ENCODE results near the gene MTUS2. TPM values are rescaled to one million over a fixed set of nuclear protein-coding genes. Genes with fewer than 3 reads are reported as not detected.
A peak's percentile ranks its signal among the peaks of the same experiment; 100 is the strongest.

Gene MTUS2
- total RNA-seq, 1 donor from 2014 or later: not detected

DNA sequence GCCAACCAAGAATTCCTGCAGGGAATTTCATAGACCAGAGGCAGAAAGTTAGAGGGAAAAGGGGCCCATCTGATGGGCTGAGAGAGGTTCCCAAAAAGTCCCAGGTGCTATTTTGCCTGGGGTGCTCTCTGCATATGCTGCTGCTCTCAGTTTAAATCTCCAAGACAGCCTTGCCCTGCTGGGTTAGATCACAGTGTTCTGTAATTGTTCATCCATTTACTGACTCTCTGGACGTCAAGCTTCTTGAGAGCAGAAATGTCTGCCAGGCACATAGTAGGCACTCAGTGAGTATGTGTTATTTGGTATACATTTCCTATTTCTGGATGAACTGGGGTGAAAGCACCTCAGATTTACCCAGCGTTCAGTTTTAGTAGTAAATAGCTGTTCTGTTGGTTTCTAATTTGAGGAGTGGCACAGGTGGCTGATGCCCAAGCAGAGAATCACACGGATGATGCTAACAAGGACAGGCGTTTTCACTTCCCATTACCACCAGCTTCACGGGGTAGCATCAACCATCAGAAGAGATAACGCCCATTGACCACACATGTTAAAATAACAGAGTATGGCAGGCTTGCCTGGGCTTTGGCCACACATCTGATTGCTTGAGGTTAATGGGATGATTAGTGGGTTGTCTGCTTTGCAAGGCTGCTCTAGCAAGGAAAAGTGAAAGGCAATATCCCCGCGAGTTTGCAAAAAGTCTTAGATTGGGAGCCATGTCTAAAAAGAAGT, 614.2 kb downstream of the MTUS2 start:
- no peak for DNase-seq (ENCODE audit: low read depth)
- FAIRE-seq: no peak
- Histone ChIP-seq H3K36me3 (ENCODE audit: control insufficient read depth, insufficient read depth, low read length) (no peaks in the 10 kb centered on the region), H3K27me3 (ENCODE audit: control insufficient read depth, insufficient read depth, low read length) (peaks cover 3% of the 10 kb centered on the region), H3K4me3 (ENCODE audit: low read depth, low read length) (no peak overlapping the region)
- TF ChIP-seq, protein P1, sequence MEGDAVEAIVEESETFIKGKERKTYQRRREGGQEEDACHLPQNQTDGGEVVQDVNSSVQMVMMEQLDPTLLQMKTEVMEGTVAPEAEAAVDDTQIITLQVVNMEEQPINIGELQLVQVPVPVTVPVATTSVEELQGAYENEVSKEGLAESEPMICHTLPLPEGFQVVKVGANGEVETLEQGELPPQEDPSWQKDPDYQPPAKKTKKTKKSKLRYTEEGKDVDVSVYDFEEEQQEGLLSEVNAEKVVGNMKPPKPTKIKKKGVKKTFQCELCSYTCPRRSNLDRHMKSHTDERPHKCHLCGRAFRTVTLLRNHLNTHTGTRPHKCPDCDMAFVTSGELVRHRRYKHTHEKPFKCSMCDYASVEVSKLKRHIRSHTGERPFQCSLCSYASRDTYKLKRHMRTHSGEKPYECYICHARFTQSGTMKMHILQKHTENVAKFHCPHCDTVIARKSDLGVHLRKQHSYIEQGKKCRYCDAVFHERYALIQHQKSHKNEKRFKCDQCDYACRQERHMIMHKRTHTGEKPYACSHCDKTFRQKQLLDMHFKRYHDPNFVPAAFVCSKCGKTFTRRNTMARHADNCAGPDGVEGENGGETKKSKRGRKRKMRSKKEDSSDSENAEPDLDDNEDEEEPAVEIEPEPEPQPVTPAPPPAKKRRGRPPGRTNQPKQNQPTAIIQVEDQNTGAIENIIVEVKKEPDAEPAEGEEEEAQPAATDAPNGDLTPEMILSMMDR (IDR thresholded peaks at IDR 0.05; ENCODE audit: insufficient read depth, low read length, severe bottlenecking): no peak

DNA sequence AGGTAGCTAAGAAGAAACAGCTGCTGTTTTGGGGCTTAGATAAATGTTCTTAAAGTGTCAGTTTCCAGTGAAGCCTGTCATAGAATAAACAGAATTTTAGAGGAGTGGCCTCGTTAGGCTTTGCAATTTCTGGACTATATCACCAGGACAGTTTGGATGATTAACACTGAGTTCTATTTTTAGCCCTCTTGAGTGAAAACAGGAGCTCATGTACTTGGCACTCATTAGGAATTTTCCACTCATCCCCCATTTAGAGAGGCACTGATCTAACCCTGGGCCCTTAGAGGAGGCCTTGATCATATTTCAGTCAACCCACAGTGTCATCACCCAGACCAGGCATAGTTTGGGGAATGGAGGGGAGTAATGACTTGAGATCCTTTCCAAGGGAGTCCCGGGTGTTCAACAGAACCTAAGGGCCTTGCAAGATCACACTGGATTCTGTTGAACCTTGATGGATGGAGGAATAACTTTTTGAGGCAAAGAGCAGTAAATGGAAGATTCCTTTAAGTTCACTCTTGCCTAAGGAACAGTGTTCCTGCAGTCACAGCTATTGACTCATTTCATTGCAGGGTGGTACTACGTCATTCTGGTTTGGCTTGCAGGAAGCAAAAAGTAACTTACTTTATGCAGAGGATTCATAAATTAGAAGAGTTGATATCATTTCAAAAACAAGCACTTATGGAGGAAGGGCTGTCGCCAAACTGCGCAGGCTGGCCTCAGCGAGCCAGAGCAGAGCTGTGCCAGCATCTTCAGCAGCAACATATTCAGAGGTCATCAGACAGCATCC, 615.2 kb downstream of the MTUS2 start:
- H3K27me3 ChIP-seq (ENCODE audit: control insufficient read depth, insufficient read depth, low read length): peaks cover 3% of the 10 kb centered on the region
- FAIRE-seq (peak; percentile 82), DNase-seq (ENCODE audit: low read depth) (peak; percentile 80)
- TF ChIP-seq, protein P1 (IDR thresholded peaks at IDR 0.05; ENCODE audit: insufficient read depth, low read length, severe bottlenecking): no peak
- H3K4me3 ChIP-seq (ENCODE audit: low read depth, low read length): no peak overlapping the region
- H3K36me3 ChIP-seq (ENCODE audit: control insufficient read depth, insufficient read depth, low read length): no peaks in the 10 kb centered on the region

DNA sequence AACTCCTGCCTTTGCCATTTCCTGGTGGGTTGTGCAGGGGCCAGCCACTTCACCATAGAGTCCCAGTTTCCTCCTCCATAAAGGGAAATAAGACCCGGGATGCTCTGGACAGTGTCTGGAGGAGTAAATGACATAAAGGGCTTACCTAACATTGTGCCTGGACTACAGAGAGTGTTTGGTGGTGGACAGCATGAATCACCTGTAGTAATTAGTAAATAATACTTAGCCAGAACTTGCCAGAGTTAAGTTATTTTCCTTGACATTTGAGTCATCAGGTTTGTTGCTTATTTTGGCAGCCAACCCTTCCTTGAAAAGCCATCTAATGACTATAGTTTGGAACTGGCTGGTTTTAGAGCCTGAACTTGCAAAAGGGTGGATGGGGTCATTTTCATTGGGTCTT, 616.2 kb downstream of the MTUS2 start:
- Histone ChIP-seq H3K27me3 (ENCODE audit: control insufficient read depth, insufficient read depth, low read length) (peaks cover 3% of the 10 kb centered on the region), H3K4me3 (ENCODE audit: low read depth, low read length) (no peak overlapping the region), H3K36me3 (ENCODE audit: control insufficient read depth, insufficient read depth, low read length) (no peaks in the 10 kb centered on the region)
- FAIRE-seq: no peak
- TF ChIP-seq, protein P1 (IDR thresholded peaks at IDR 0.05; ENCODE audit: insufficient read depth, low read length, severe bottlenecking): no peak
- DNase-seq (ENCODE audit: low read depth): peak; percentile 92

- FAIRE-seq: no peak
- H3K27me3 ChIP-seq (ENCODE audit: control insufficient read depth, insufficient read depth, low read length): peaks cover 3% of the 10 kb centered on the region
- H3K4me3 ChIP-seq (ENCODE audit: low read depth, low read length): no peak overlapping the region
- DNase-seq (ENCODE audit: low read depth): no peak
- H3K36me3 ChIP-seq (ENCODE audit: control insufficient read depth, insufficient read depth, low read length): no peaks in the 10 kb centered on the region
- TF ChIP-seq, protein P1 (IDR thresholded peaks at IDR 0.05; ENCODE audit: insufficient read depth, low read length, severe bottlenecking): no peak
Measured at GRCh38 chr13:29436721-29437280, 616.7 kb downstream of the MTUS2 start.

DNA sequence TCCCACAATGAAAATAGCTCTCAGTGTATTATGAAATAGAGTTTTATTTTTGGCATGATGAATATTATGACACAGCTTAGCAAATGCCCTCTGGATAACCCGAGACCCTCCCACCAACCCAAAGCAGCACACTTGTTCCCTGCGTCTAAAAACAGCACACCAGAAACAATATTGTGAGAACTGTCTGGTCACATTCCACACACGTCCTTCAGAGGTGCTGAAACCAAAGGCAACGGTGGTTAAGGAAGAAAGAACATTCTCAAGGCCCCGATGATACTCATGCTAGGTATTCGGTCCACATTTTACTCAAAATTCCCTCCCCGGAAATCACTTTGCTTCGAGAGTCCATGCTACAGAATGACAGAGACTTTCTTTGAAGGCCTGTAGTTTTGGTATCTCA, 618.6 kb downstream of the MTUS2 start:
- H3K36me3 ChIP-seq (ENCODE audit: control insufficient read depth, insufficient read depth, low read length): no peaks in the 10 kb centered on the region
- peaks cover 2% of the 10 kb centered on the region for H3K27me3 ChIP-seq (ENCODE audit: control insufficient read depth, insufficient read depth, low read length)
- DNase-seq (ENCODE audit: low read depth) (no peak), FAIRE-seq (no peak)
- TF ChIP-seq, protein P1 (IDR thresholded peaks at IDR 0.05; ENCODE audit: insufficient read depth, low read length, severe bottlenecking): no peak
- H3K4me3 ChIP-seq (ENCODE audit: low read depth, low read length): no peak overlapping the region

All from bronchial epithelial cell (primary cell).